ENCODE measurements around the gene RAPGEF1.

- TF ChIP-seq CTCF (conservative IDR thresholded peaks at IDR 0.05; ENCODE audit: low read depth, low read length) (no peak), EZH2 (IDR thresholded peaks at IDR 0.05; ENCODE audit: borderline replicate concordance, low read depth, low read length, poor library complexity, severe bottlenecking) (no peak)
These were observed 53.8 kb downstream of the RAPGEF1 start for GRCh38 chr9:131685753-131686706.

All from A673 (cell line).